ENCODE data around the gene CCDC175. TPM values are rescaled to one million over a fixed set of nuclear protein-coding genes. Genes with fewer than 3 reads are reported as not detected.

The CCDC175 gene
- total and polyA plus RNA-seq, 4 donors: not detected

GRCh38 chr14:59503256-59503655 is 73.4 kb downstream of the CCDC175 start:
- no peak for TF ChIP-seq CTCF (IDR thresholded peaks at IDR 0.05; ENCODE audit: low read depth, low read length, missing input control)
- no peak for TF ChIP-seq ATF3 (IDR thresholded peaks at IDR 0.05)
- no peak for TF ChIP-seq GABPA (IDR thresholded peaks at IDR 0.05 in 1 of 2, conservative IDR thresholded peaks at IDR 0.05 in 1 of 2)
- TF ChIP-seq FOXA2 (IDR thresholded peaks at IDR 0.05): no peak
- no peak for TF ChIP-seq NR2F2 (IDR thresholded peaks at IDR 0.05)
- TF ChIP-seq JUND (IDR thresholded peaks at IDR 0.05): no peak
- no peak for TF ChIP-seq SP1 (IDR thresholded peaks at IDR 0.05)
- TF ChIP-seq HNF4A (conservative IDR thresholded peaks at IDR 0.05): no peak
- TF ChIP-seq RXRA (IDR thresholded peaks at IDR 0.05): no peak
- TF ChIP-seq EGR1 (IDR thresholded peaks at IDR 0.05; ENCODE audit: low read depth in 2 of 2): no peak
- TF ChIP-seq, protein P1, sequence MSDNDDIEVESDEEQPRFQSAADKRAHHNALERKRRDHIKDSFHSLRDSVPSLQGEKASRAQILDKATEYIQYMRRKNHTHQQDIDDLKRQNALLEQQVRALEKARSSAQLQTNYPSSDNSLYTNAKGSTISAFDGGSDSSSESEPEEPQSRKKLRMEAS (IDR thresholded peaks at IDR 0.05): no peak
- TF ChIP-seq FOXA1 (IDR thresholded peaks at IDR 0.05): no peak
- TF ChIP-seq, protein P2, sequence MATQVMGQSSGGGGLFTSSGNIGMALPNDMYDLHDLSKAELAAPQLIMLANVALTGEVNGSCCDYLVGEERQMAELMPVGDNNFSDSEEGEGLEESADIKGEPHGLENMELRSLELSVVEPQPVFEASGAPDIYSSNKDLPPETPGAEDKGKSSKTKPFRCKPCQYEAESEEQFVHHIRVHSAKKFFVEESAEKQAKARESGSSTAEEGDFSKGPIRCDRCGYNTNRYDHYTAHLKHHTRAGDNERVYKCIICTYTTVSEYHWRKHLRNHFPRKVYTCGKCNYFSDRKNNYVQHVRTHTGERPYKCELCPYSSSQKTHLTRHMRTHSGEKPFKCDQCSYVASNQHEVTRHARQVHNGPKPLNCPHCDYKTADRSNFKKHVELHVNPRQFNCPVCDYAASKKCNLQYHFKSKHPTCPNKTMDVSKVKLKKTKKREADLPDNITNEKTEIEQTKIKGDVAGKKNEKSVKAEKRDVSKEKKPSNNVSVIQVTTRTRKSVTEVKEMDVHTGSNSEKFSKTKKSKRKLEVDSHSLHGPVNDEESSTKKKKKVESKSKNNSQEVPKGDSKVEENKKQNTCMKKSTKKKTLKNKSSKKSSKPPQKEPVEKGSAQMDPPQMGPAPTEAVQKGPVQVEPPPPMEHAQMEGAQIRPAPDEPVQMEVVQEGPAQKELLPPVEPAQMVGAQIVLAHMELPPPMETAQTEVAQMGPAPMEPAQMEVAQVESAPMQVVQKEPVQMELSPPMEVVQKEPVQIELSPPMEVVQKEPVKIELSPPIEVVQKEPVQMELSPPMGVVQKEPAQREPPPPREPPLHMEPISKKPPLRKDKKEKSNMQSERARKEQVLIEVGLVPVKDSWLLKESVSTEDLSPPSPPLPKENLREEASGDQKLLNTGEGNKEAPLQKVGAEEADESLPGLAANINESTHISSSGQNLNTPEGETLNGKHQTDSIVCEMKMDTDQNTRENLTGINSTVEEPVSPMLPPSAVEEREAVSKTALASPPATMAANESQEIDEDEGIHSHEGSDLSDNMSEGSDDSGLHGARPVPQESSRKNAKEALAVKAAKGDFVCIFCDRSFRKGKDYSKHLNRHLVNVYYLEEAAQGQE (IDR thresholded peaks at IDR 0.05): no peak
- TF ChIP-seq, protein P3, sequence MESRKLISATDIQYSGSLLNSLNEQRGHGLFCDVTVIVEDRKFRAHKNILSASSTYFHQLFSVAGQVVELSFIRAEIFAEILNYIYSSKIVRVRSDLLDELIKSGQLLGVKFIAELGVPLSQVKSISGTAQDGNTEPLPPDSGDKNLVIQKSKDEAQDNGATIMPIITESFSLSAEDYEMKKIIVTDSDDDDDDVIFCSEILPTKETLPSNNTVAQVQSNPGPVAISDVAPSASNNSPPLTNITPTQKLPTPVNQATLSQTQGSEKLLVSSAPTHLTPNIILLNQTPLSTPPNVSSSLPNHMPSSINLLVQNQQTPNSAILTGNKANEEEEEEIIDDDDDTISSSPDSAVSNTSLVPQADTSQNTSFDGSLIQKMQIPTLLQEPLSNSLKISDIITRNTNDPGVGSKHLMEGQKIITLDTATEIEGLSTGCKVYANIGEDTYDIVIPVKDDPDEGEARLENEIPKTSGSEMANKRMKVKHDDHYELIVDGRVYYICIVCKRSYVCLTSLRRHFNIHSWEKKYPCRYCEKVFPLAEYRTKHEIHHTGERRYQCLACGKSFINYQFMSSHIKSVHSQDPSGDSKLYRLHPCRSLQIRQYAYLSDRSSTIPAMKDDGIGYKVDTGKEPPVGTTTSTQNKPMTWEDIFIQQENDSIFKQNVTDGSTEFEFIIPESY (IDR thresholded peaks at IDR 0.05): no peak
- no peak for DNase-seq (ENCODE audit: low spot score)
- H3K9ac ChIP-seq (ENCODE audit: low read depth in 1 of 2, low read length in 2 of 2): no peak overlapping the region
- no peaks in the 10 kb centered on the region for H3K27me3 ChIP-seq (ENCODE audit: control insufficient read depth in 4 of 4, insufficient read depth in 4 of 4, low read length in 3 of 4)
- no peaks in the 10 kb centered on the region for H3K9me3 ChIP-seq (ENCODE audit: control insufficient read depth in 4 of 4, low read length in 3 of 4)
- no peak overlapping the region for H3K4me3 ChIP-seq (ENCODE audit: low read depth in 1 of 3, low read length in 3 of 3)
- peaks cover 1 to 16% (median 7%) of the 10 kb centered on the region in 4 donors for H3K36me3 ChIP-seq (ENCODE audit: control insufficient read depth in 4 of 4, insufficient read depth in 3 of 4, low read depth in 1 of 4, low read length in 3 of 4)
- no peak overlapping the region for H3K27ac ChIP-seq (ENCODE audit: low read depth in 1 of 2, low read length in 2 of 2)
- H3K4me1 ChIP-seq (ENCODE audit: control insufficient read depth in 4 of 4, insufficient read depth in 4 of 4, low read length in 3 of 4): no peaks in the 10 kb centered on the region
- WGBS: 75% methylated on average over 4 of the region's 4 CpGs

- 84% methylated on average over 3 of the region's 3 CpGs for WGBS
- Histone ChIP-seq H3K9ac (ENCODE audit: low read depth in 1 of 2, low read length in 2 of 2) (no peak overlapping the region), H3K4me1 (ENCODE audit: control insufficient read depth in 4 of 4, insufficient read depth in 4 of 4, low read length in 3 of 4) (no peaks in the 10 kb centered on the region), H3K4me3 (ENCODE audit: low read depth in 1 of 3, low read length in 3 of 3) (no peak overlapping the region), H3K36me3 (ENCODE audit: control insufficient read depth in 4 of 4, insufficient read depth in 3 of 4, low read depth in 1 of 4, low read length in 3 of 4) (peaks cover under 1 to 19% (median 13%) of the 10 kb centered on the region in 4 donors), H3K9me3 (ENCODE audit: control insufficient read depth in 4 of 4, low read length in 3 of 4) (no peaks in the 10 kb centered on the region), H3K27ac (ENCODE audit: low read depth in 1 of 2, low read length in 2 of 2) (no peak overlapping the region), H3K27me3 (ENCODE audit: control insufficient read depth in 4 of 4, insufficient read depth in 4 of 4, low read length in 3 of 4) (no peaks in the 10 kb centered on the region)
- TF ChIP-seq CTCF (IDR thresholded peaks at IDR 0.05; ENCODE audit: low read depth, low read length, missing input control) (no peak), EGR1 (IDR thresholded peaks at IDR 0.05; ENCODE audit: low read depth in 2 of 2) (no peak), ATF3 (IDR thresholded peaks at IDR 0.05) (no peak), YY1 (IDR thresholded peaks at IDR 0.05) (no peak)
- TF ChIP-seq, protein P2 (IDR thresholded peaks at IDR 0.05): no peak
- DNase-seq (ENCODE audit: low spot score): no peak
These were observed 75.9 kb downstream of the CCDC175 start for GRCh38 chr14:59500732-59501131.
